DMS114 treated with DMSO at 0.1 percent for 48 hours (cell line): ENCODE data around the gene OR4F6.

ENCODE experiments used
- DNase-seq: peaks from one replicate; lab custom pipeline; 2025; ENCODE audit not compliant: unreplicated experiment; lab: John Stamatoyannopoulos, UW

OR4F6 gene

GRCh38 chr15:101804375-101804774 is 1.1 kb downstream of the OR4F6 start:
- DNase-seq, result no peak

GRCh38 chr15:101804941-101805340 is 1.6 kb downstream of the OR4F6 start:
- DNase-seq, result no peak

GRCh38 chr15:101805605-101806345 is 2.5 kb downstream of the OR4F6 start:
- DNase-seq, result no peak

GRCh38 chr15:101807345-101807945 is 4.1 kb downstream of the OR4F6 start:
- DNase-seq, result no peak

- DNase-seq, result no peak
Measured at GRCh38 chr15:101808201-101808600, 4.9 kb downstream of the OR4F6 start.

GRCh38 chr15:101810456-101810855 is 7.1 kb downstream of the OR4F6 start:
- no peak for DNase-seq

- DNase-seq, result no peak
Measured at GRCh38 chr15:101810876-101811275, 7.6 kb downstream of the OR4F6 start.

GRCh38 chr15:101811902-101812301 is 8.6 kb downstream of the OR4F6 start, which contains the start of gene OR4F15:
Gene OR4F15 (plus strand): TSS chr15:101812202. CDS start chr15:101818187, 5,985 bp downstream.
- no peak for DNase-seq

GRCh38 chr15:101813803-101814534 is 10.7 kb downstream of the OR4F6 start:
- no peak for DNase-seq

GRCh38 chr15:101820781-101821180 is 17.5 kb downstream of the OR4F6 start:
- no peak for DNase-seq

- DNase-seq, result no peak
Measured at GRCh38 chr15:101827257-101827656, 23.9 kb downstream of the OR4F6 start.

- DNase-seq, result no peak
Measured at GRCh38 chr15:101828774-101829173, 25.5 kb downstream of the OR4F6 start.

GRCh38 chr15:101841656-101842055 is 38.3 kb downstream of the OR4F6 start:
- no peak for DNase-seq

- DNase-seq, result no peak
Measured at GRCh38 chr15:101844916-101845315, 41.6 kb downstream of the OR4F6 start.

- no peak for DNase-seq
Measured at GRCh38 chr15:101852356-101852755, 49.0 kb downstream of the OR4F6 start.
